HG03571 (cell line): Measurements from ENCODE around the gene THAP11.
"Not testable (repeated sequence)": the region's sequence is repeated elsewhere in the genome, so short reads cannot be mapped to it uniquely, and the experiment has no call there.

Source experiments
- ATAC-seq: cut with Tn5 transposase; IDR thresholded peaks from one replicate; pipeline ENCODE4 v1.9.1; 2021; ENCODE audit not compliant: unreplicated experiment

Gene THAP11

DNA sequence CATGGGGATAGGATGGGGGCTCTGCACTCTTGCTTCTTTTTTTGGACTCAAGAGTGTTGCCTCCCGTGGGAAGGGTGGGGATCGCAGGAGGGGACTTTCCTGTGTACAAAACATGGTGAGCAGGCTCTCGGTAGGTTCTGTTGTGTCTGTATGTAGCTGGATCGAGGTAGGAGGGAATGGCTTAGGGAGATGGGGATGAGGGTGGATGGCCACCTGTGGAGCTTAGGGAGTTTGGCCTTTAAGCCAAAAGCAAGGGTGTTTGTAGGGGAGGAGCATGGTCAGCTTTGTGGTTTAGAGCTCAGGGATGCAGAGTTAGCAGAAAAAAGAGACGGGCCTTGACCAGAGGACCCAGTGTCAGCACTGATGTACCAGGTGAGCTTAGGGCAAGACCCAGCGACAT lies 19.8 kb downstream of the THAP11 start:
- no peak for ATAC-seq

DNA sequence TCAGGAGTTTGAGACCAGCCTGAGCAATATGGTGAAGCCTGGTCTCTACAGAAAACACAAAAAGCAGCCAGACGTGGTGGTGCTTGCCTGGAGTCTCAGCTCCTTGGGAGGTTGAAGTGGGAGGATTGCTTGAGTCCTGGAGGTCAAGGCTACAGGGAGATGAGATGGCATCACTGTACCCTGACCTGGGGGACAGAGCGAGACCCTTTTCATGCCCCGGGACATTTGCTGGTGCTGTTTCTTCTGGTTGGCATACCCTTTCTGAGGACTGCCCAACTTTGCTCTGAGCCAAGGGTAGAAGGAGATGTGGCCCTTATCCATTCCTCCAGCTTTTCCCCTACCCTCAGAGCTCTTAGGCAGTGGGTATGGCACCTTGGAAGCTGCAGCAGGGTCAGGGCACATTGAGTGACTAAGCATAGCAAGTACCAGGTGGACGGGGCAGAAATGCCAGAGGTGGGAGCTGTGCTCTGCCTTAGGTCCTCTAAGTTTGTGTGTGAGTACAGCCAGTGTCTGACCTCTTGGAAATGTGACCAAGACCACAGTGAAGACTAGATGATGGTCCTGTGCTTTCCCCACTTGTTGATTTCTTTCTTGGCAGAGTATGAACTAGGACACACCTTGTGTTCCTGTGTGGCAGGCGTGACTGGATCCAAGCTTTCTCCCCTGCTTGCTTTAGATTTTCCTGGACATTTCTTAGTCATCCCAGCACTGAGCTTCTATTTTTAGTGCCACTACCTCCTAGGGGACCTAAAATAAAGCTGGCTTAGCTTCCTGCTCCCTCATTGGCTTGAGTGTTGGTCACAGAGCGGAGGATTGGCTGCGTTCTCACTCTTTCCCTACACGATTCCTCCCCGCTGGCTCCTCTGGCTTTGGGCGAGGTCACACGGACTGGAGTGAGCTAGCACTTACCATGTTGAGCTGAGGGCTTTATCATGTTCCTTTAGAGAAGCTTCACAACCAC lies 20.8 kb downstream of the THAP11 start:
- ATAC-seq = no peak

DNA sequence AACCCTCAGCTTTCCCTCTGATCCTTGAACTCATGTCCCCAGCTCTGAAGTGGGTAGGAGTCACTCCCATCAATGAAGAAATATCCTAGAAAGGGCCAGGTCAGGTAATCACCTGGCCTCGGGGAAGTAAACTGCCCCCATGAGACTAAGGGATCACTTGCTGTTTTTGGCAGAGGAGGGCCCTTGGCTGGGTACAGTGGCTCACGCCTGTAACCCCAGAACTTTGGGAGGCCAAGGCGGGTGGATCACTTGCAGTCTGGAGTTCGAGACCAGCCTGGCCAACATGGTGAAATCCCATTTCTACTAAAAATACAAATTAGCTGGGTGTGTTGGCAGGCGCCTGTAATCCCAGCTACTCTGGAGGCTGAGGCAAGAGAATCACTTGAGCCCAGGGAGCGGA lies 21.9 kb downstream of the THAP11 start:
- ATAC-seq = not testable (repeated sequence)

DNA sequence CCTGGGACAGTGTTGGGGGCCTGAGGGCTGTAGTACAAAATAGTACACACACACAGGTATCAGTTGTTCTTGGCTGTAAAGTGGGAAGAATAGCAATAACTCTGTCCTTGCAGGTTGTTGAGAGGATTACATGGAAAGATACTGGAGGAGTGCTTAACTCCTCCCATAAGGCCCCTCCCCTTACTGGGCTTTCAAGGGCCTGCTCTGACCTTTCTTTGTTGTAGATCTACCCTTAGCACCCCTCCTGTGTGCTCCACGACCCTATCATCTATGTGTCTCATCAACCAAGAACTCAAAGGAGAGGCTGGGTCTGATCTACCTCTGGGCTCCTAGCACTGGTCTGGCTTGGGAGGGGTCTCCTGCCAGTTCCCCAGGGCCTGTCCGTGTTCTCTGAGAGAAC lies 22.5 kb downstream of the THAP11 start:
- ATAC-seq = no peak

DNA sequence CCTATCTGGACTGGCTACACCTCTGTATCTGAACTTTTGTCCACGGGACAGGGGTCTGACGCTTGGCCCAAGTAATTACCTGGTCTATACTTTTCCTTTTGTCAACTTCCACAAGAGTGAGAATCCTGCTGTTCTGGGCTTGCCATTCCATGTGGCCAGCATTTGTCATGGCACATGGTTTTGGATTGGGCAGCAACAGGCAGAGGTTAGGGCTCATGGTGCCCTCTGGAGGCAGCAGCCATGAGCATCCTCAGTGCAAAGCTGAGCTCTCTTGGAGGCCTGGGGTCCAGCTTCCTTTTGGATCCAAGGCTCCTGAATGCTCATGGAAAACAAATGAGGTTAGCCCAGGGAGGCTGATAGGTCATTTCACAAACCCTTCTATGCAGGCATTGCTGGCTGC lies 23.2 kb downstream of the THAP11 start:
- ATAC-seq = no peak

DNA sequence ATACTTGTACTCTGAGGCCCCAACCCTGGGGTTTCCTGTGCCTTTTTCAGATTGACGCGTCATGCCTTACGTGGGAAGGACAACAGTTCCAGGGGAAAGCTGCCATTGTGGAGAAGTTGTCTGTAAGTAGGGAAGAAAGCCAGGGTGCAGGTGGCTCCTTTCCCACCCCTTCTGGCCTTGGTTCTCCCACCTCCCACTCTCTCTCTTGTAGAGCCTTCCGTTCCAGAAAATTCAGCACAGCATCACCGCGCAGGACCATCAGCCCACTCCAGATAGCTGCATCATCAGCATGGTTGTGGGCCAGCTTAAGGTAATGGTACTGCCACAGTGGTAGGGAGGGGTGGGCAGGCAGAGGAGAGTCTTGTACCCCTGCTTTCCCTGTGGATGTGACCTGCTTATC lies 26.2 kb downstream of the THAP11 start:
- ATAC-seq = no peak

DNA sequence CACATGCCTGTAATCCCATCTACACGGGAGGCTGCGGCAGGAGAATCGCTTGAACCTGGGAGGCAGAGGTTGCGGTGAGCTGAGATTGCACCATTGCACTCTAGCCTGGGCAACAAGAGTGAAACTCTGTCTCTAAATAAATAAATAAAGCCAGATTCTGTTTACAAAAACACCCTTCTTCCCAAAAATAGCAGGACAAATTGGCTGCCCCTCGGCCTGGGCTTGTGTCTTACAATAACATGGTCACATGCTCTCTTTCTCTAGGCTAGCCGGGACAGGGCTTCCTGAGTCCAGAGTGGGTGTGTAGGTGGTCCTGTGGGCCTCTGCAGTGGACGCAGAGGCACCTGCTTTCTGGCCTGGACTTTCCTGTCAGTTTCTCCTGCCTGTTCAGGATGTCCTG lies 27.5 kb downstream of the THAP11 start:
- no peak for ATAC-seq

DNA sequence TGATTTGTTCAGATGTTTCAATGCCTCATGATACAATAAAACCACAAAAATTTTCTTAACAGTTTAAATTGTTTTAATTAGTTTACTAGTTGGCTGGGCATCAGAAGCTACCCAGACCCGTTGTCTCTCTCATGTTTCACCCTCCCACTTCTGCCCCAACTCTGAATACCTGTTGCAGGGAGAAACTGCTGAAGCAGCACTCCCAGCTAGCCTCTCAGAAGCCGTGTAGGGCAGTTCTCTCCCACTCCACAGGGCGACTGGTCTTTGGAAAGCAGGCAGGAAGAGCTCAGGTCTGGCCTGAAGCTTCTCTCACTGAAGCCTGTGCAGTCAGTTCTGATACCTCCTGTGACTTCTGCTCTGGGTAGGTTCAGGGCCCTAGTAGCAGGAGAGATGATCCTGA lies 29.1 kb downstream of the THAP11 start:
- ATAC-seq = no peak

DNA sequence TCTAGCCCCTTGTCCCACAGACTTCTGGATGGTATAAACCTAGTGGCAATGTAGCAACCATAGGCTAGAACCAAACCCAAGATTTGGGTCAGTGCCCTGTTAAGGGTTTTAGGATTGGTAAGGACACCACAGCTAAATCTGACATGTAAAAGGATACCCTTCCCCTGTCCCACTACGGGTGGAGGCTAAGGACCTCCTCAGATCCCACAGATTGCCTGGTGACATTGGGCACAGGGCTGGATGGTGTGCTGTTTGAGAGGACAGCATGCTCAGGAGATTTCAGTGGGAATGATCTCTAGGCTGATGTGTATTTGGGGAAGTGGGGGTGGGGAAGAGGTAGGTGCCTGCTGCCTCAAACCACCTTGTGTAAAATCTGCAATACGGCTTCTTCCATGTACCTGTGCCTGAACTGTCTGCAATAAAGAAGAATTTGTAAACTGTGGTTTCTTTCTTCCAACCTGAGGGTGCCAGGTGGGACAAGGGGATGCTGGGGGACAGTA lies 30.1 kb downstream of the THAP11 start:
- no peak for ATAC-seq

DNA sequence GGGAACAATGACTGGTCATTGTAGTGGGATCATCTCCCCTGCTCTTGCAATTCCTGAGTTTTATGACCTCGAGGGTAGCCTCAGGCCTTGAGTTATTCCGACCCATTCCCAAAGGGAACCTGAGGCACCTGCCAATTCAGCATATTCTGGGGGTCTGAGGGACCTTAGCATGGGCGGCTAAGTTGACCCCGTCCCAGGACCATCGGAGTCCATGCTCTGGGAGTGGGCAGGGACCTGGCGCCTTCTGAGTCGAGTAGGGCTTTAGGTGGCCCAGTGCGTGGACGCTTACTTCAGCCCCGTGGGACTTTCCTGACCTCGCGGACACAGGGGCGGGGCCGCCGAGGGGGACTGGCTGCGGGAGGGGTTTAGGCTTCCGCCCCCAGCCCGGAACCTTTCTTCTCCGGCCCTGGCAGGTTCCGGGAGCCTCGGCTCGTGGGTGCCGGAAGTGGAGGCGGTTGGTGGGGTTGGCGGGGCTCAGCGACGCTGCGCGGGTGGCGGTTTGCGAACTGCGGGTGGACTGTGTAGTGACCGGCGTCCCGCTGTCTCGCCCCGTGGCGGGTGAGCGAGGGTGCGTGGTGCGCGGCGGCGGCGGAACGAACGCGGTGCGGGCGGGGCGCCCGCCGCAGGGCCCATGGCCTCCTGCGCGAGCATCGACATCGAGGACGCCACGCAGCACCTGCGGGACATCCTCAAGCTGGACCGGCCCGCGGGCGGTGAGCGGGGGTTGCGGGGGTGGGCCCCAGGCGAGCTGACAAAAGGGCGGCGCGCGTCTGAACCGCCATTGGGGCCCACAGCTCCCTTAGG lies 30.7 kb downstream of the THAP11 start, which contains the start of gene EDC4:
Gene EDC4, plus strand, starts transcription at position 422 of the 804 bp plus-strand sequence. Its CDS starts 210 bp downstream, at position 632.
- peak; percentile 64 for ATAC-seq

DNA sequence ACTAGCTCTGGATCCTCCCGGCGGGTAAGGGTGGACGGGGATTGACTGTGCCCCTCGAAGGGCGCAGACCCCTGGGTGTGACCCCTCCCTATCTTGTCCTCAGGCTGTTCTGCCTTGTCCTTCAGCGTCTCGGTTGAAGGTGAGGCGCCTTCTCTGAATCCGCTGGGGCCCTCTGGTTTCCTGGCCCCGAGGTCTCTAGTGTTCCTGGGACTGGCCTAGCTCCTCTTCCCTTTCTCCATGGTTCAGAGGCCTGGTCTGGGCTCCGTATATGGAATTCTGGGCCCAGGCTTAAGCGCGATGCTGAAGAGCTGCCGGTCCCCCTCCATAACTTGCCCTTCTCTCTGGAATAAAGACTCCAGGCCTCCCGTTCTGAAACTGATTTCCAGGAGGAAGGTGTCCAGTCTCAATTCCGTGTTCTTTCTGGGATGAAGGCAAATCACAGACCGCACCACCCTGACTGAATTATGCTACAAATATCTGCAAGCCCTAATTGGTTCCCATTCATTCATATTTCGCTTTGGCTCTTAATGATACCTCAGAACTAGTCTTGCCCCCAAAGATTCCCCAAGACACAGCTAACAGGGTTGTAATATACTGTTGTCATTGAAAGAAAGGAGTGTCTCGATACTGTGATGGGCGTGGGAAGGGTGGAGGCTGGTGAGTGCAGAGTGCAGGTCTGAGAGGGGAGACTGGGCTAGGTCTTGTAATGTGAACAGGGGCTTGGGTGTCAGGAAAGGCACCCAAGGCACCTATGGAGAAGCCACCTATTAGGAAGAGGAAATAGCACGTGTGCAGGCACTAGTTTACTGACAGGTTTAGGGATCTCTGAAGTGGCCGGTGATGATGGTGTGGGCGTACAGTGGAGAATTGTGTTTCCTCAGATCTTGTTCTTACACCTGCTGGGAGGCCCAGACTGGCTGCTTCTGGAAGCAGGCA lies 31.6 kb downstream of the THAP11 start:
- ATAC-seq = no peak

DNA sequence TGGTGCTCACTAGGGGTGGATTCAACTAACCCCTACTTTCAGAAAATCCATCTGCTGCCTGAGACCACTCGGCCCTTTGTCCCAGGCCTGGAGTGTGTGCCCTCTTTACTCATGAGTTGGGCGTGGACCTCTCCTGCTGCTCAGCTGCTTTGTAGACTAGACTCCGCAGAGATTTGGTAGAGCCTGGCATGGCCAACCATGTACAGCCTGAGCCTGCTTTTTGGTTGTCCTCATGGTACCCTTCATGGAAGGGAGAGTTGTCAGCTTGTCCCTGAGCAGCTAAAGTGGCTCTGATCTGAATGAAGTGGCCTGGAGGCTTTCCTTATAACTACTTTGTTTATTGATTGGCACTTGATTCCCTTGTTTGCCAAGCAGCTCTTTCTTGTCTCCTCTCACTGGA lies 32.3 kb downstream of the THAP11 start:
- ATAC-seq = no peak

DNA sequence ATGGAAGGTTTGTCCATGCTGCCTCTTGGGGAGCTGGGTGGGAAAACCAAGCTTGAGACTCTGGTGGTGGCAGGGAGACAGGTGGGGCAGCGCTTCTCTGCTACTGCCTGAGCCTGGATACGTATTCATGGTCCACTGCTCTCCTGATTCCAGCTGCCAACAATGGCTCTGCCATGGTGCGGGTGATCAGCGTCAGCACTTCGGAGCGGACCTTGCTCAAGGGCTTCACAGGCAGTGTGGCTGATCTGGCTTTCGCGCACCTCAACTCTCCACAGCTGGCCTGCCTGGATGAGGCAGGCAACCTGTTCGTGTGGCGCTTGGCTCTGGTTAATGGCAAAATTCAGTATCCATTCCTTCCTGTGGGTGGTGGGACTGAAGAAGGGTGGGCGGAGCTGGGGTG lies 34.9 kb downstream of the THAP11 start:
- no peak for ATAC-seq

DNA sequence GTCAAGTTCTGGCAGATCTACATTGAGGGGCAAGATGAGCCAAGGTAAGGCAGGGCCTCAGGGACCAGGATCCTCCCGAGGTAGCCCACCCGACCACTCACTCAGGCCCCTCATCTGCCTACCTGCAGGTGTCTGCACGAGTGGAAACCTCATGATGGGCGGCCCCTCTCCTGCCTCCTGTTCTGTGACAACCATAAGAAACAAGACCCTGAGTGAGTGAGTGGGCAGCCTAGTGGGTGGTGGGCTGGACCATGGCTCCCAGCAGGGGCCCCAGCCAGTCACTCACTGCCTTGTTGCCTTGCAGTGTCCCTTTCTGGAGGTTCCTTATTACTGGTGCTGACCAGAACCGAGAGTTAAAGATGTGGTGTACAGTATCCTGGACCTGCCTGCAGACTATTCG lies 36.1 kb downstream of the THAP11 start:
- ATAC-seq = no peak

DNA sequence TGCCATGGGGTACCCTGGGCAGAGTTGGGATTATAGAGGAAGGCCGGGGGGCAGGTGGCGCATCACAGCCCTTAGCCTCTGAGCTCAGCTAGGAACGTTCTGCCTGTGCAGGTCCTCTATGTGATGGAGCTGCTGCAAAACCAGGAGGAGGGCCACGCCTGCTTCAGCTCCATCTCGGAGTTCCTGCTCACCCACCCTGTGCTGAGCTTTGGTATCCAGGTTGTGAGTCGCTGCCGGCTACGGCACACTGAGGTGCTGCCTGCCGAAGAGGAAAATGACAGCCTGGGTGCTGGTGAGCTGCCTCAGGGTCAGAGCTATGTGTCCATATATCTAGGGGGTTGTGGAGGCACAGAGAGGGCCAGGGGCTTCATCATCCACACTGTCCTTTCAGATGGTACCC lies 36.7 kb downstream of the THAP11 start:
- no peak for ATAC-seq

DNA sequence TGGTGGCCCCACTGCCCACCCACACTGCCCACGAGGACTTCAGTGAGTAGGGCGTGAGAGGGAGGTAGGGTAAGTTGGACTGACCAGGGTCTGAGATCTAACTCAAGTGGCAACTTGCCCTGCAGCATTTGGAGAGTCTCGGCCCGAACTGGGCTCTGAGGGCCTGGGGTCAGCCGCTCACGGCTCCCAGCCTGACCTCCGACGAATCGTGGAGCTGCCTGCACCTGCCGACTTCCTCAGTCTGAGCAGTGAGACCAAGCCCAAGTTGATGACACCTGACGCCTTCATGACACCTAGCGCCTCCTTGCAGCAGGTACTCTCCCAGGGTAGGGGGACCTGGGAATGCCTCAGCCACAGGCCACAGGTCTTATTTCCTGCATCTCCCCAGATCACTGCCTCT lies 37.3 kb downstream of the THAP11 start:
- ATAC-seq = no peak

DNA sequence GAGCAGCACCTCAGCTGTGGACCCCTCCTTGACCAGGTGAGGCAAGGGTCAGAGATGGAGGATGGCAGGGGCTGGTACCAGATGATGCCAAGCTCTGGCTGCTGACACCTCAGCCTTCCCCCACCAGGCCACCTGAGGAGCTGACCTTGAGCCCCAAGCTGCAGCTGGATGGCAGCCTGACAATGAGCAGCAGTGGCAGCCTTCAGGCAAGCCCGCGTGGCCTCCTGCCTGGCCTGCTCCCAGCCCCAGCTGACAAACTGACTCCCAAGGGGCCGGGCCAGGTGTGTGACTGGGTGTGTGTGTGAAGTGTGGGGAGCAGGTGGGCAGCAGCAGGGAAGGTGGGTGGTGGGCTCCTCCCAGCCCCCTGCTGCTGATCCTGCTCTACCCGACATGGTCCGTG lies 37.8 kb downstream of the THAP11 start:
- no peak for ATAC-seq

DNA sequence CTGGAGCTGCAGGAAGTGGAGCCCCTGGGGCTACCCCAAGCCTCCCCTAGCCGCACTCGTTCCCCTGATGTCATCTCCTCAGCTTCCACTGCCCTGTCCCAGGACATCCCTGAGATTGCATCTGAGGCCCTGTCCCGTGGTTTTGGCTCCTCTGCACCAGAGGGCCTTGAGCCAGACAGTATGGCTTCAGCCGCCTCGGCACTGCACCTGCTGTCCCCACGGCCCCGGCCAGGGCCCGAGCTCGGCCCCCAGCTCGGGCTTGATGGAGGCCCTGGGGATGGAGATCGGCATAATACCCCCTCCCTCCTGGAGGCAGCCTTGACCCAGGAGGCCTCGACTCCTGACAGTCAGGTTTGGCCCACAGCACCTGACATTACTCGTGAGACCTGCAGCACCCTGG lies 38.5 kb downstream of the THAP11 start:
- no peak for ATAC-seq

DNA sequence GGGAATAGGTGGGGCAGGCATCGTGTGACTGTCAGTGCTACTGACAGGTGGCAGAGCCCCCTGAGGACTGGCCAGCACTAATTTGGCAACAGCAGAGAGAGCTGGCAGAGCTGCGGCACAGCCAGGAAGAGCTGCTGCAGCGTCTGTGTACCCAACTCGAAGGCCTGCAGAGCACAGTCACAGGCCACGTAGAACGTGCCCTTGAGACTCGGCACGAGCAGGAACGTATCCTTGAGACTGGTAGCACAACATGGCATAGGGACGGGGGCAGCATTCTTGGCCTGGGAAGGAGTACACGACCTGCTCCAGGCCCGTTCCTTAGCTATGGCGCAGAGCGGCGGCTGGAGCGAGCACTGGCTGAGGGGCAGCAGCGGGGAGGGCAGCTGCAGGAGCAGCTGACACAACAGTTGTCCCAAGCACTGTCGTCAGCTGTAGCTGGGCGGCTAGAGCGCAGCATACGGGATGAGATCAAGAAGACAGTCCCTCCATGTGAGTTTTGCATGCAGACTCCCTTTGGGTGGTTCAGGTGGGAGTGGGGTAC lies 39.6 kb downstream of the THAP11 start:
- ATAC-seq = no peak

DNA sequence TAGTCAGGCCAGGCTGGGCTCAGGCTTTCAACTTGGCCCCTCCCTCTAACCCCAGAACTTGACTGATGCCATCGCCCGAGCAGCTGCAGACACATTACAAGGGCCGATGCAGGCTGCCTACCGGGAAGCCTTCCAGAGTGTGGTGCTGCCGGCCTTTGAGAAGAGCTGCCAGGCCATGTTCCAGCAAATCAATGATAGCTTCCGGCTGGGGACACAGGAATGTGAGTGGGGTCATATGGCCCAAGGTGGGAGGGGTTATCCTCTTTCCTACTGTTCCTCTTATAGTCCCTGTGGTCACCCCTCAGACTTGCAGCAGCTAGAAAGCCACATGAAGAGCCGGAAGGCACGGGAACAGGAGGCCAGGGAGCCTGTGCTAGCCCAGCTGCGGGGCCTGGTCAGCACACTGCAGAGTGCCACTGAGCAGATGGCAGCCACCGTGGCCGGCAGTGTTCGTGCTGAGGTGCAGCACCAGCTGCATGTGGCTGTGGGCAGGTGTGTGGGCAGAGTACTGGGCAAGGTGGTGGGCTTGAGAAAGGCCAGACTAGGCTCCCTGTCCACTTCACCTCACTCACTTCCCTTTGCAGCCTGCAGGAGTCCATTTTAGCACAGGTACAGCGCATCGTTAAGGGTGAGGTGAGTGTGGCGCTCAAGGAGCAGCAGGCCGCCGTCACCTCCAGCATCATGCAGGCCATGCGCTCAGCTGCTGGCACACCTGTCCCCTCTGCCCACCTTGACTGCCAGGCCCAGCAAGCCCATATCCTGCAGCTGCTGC lies 40.4 kb downstream of the THAP11 start:
- no peak for ATAC-seq
